NB4 (cell line): ENCODE data around the gene C11orf52.
A peak's percentile ranks its signal among the peaks of the same experiment; 100 is the strongest.

Source experiments
- CTCF ChIP-seq: IDR thresholded peaks from one replicate; pipeline ENCODE4 v1.5.1; 2012; ENCODE audit warnings: low read depth, low read length
- MAX ChIP-seq: IDR thresholded peaks from 2 replicates; pipeline ENCODE4 v1.6.1; 2011; ENCODE audit warnings: low read depth, low read length
- MYC ChIP-seq: IDR thresholded peaks from 2 replicates; pipeline ENCODE4 v1.6.1; 2011; ENCODE audit warnings: low read depth, low read length
- POLR2A ChIP-seq: IDR thresholded peaks from 2 replicates; pipeline ENCODE4 v1.6.1; 2011; ENCODE audit warnings: mild to moderate bottlenecking; ENCODE audit not compliant: insufficient read length; ENCODE audit errors: extremely low read depth

- 0 out of 2 replicates have a peak, but pooled peaks have one; percentile 34 for TF ChIP-seq MYC
- TF ChIP-seq CTCF: no peak
- TF ChIP-seq MAX: peak; percentile 55
- TF ChIP-seq POLR2A: peak; percentile 52
Measured at GRCh38 chr11:111870886-111871692, 47.6 kb upstream of the C11orf52 start, which contains the start of gene ALG9.
